ENCODE results near the gene MEIS1.

MEIS1 gene

GRCh38 chr2:66541646-66542045 lies 106.7 kb downstream of the MEIS1 start:
- no peak for ATAC-seq

GRCh38 chr2:66543257-66543767 lies 108.4 kb downstream of the MEIS1 start:
- no peak for ATAC-seq

GRCh38 chr2:66544258-66544657 lies 109.3 kb downstream of the MEIS1 start:
- no peak for ATAC-seq

GRCh38 chr2:66545258-66545657 lies 110.3 kb downstream of the MEIS1 start:
- ATAC-seq = no peak

GRCh38 chr2:66547118-66547517 lies 112.2 kb downstream of the MEIS1 start:
- no peak for ATAC-seq

GRCh38 chr2:66547887-66548286 lies 113.0 kb downstream of the MEIS1 start:
- no peak for ATAC-seq

GRCh38 chr2:66548422-66548821 lies 113.5 kb downstream of the MEIS1 start:
- no peak for ATAC-seq

- no peak for ATAC-seq
Observed at GRCh38 chr2:66550826-66551225, 115.9 kb downstream of the MEIS1 start.

- ATAC-seq = no peak
Observed at GRCh38 chr2:66553370-66553769, 118.4 kb downstream of the MEIS1 start.

GRCh38 chr2:66555091-66555490 lies 120.2 kb downstream of the MEIS1 start:
- no peak for ATAC-seq

GRCh38 chr2:66555501-66556324 lies 120.8 kb downstream of the MEIS1 start:
- ATAC-seq = no peak

- no peak for ATAC-seq
Observed at GRCh38 chr2:66559672-66560071, 124.7 kb downstream of the MEIS1 start.

- ATAC-seq = no peak
Observed at GRCh38 chr2:66560683-66561082, 125.8 kb downstream of the MEIS1 start.

- no peak for ATAC-seq
Observed at GRCh38 chr2:66561645-66562303, 126.8 kb downstream of the MEIS1 start.

- ATAC-seq = no peak
Observed at GRCh38 chr2:66562304-66562685, 127.4 kb downstream of the MEIS1 start.

- ATAC-seq = no peak
Observed at GRCh38 chr2:66563473-66563872, 128.5 kb downstream of the MEIS1 start.

GRCh38 chr2:66565291-66565690 lies 130.4 kb downstream of the MEIS1 start:
- ATAC-seq = no peak

GRCh38 chr2:66566726-66567399 lies 131.9 kb downstream of the MEIS1 start:
- ATAC-seq = no peak

- ATAC-seq = no peak
Observed at GRCh38 chr2:66567729-66568128, 132.8 kb downstream of the MEIS1 start.

GRCh38 chr2:66568650-66569300 lies 133.8 kb downstream of the MEIS1 start:
- no peak for ATAC-seq

GRCh38 chr2:66569321-66569851 lies 134.5 kb downstream of the MEIS1 start:
- ATAC-seq = no peak

- ATAC-seq = no peak
Observed at GRCh38 chr2:66569974-66570373, 135.0 kb downstream of the MEIS1 start.

- ATAC-seq = no peak
Observed at GRCh38 chr2:66570471-66570870, 135.5 kb downstream of the MEIS1 start.

All from activated CD4-positive, CD25-positive, alpha-beta regulatory T cell treated with anti-CD3 and anti-CD28 coated beads, Interleukin-2, amount 50 U/mL, for 24 hours (primary cell).